HCT116 (cell line): Measurements from ENCODE around the gene RANBP1. TPM values are rescaled to one million over a fixed set of nuclear protein-coding genes. Genes with fewer than 3 reads are reported as not detected.
A peak's percentile ranks its signal among the peaks of the same experiment; 100 is the strongest.

Experiments used
- ATAC-seq: fragments of 200-7000 bp; cut with Tn5 transposase; 2 replicates; pipeline ENCODE4 v1.9.1; 2020; ENCODE audit warnings: mild to moderate bottlenecking, moderate library complexity
- BruUV-seq: library from RNA; stranded (reverse); fragments of 400-500 nt; replicated peaks from 2 replicates; lab custom pipeline; 2021; lab: Mats Ljungman, UMichigan
- CTCF ChIA-PET: fragments of 300-600 bp; sonication (Branson Sonifier 250); formaldehyde crosslinking; loops from one replicate; lab custom pipeline; 2021; ENCODE audit warnings: antibody characterized with exemption; lab: Charles Lee
- POLR2A ChIA-PET: fragments of 300-600, 350-600 bp; sonication (Branson Sonifier 250); formaldehyde crosslinking; loops from one replicate; lab custom pipeline; 2021; ENCODE audit warnings: antibody characterized with exemption; lab: Charles Lee
- RAD21 ChIA-PET, 2 experiments: fragments of 300-600 bp; sonication (Branson Sonifier 250); formaldehyde crosslinking; loops; one replicate each; lab custom pipeline; 2023; ENCODE audit warnings: low total read pairs in 2 of 2; ENCODE audit not compliant: uncharacterized antibody in 2 of 2, unreplicated experiment in 2 of 2, low non-redundant PET in 1 of 2; lab: Charles Lee
- DNase-seq: peaks from one replicate; pipeline ENCODE4 v3.0.0-alpha.2; 2010; ENCODE audit warnings: low read depth, low spot score
- H2AFZ ChIP-seq: fragments of 200-600 bp; shearing (Covaris generic), sonication (generic); 2 replicates; pipeline ENCODE4 v1.6.1; 2017; ENCODE audit warnings: low read depth, mixed run types, mixed read lengths, antibody characterized with exemption, low read length; ENCODE audit not compliant: poor library complexity, severe bottlenecking
- H3K27ac ChIP-seq: 2 replicates; pipeline ENCODE4 v1.5.1; 2012; ENCODE audit warnings: low read depth, low read length
- H3K27me3 ChIP-seq: fragments of 200-600 bp; sonication (generic); 2 replicates; pipeline ENCODE4 v1.6.1; 2016; ENCODE audit warnings: mixed run types, low read length, mixed read lengths; ENCODE audit not compliant: insufficient read depth
- H3K36me3 ChIP-seq, 2 experiments: fragments of 200-500 bp in 1 of 2; fragments of 200-600 bp in 1 of 2; sonication (Bioruptor generic) in 1 of 2; sonication (generic) in 1 of 2; 2 replicates each; pipeline versions ENCODE4 v1.5.1 to v1.6.1; 2014 to 2016; ENCODE audit warnings: low read length in 2 of 2, inconsistent platforms in 1 of 2, mixed read lengths in 1 of 2, mixed run types in 1 of 2; ENCODE audit not compliant: insufficient read depth in 2 of 2, control insufficient read depth in 1 of 2
- H3K4me1 ChIP-seq, 2 experiments: fragments of 200-600 bp in 1 of 2; sonication (generic) in 1 of 2; 2 replicates each; pipeline versions ENCODE4 v1.5.1 to v1.6.1; 2012 to 2017; ENCODE audit warnings: low read length in 2 of 2, inconsistent platforms in 1 of 2, mild to moderate bottlenecking in 1 of 2, mixed read lengths in 1 of 2, mixed run types in 1 of 2, moderate library complexity in 1 of 2; ENCODE audit not compliant: insufficient read depth in 2 of 2, control insufficient read depth in 1 of 2
- H3K4me2 ChIP-seq: fragments of 200-600 bp; sonication (generic); 2 replicates; pipeline ENCODE4 v1.6.1; 2017; ENCODE audit warnings: mixed run types, low read length, mixed read lengths
- H3K4me3 ChIP-seq, 2 experiments: fragments of 200-600 bp in 1 of 2; sonication (generic) in 1 of 2; replicated peaks in 1 of 2; 2 replicates each; pipeline ENCODE4 v1.5.1; 2011 to 2016; ENCODE audit warnings: low read length in 2 of 2, control low read depth in 1 of 2, low read depth in 1 of 2, mild to moderate bottlenecking in 1 of 2, mixed read lengths in 1 of 2, mixed run types in 1 of 2
- H3K79me2 ChIP-seq: fragments of 200-600 bp; sonication (generic); 2 replicates; pipeline ENCODE4 v1.6.1; 2017; ENCODE audit warnings: mild to moderate bottlenecking, mixed run types, low read length, moderate library complexity, mixed read lengths; ENCODE audit not compliant: insufficient read depth
- H3K9ac ChIP-seq: fragments of 200-600 bp; sonication (generic); 2 replicates; pipeline ENCODE4 v1.6.1; 2016; ENCODE audit warnings: low read length, mixed read lengths
- H3K9me2 ChIP-seq: fragments of 200-600 bp; sonication (generic), shearing (Covaris generic); 2 replicates; pipeline ENCODE4 v1.6.1; 2017; ENCODE audit warnings: mixed run types, mild to moderate bottlenecking, moderate library complexity; ENCODE audit not compliant: insufficient read depth
- H3K9me3 ChIP-seq, 2 experiments: fragments of 200-500 bp in 1 of 2; fragments of 200-600 bp in 1 of 2; sonication (Bioruptor generic) in 1 of 2; sonication (generic) in 1 of 2; 2 replicates each; pipeline ENCODE4 v1.6.1; 2014 to 2017; ENCODE audit warnings: low read length in 2 of 2, mixed read lengths in 2 of 2, inconsistent platforms in 1 of 2, low read depth in 1 of 2, mild to moderate bottlenecking in 1 of 2, mixed run types in 1 of 2, moderate library complexity in 1 of 2; ENCODE audit not compliant: control insufficient read depth in 1 of 2, insufficient read depth in 1 of 2
- H4K20me1 ChIP-seq: fragments of 200-600 bp; sonication (generic), shearing (Covaris generic); 2 replicates; pipeline ENCODE4 v1.6.1; 2017; ENCODE audit warnings: mixed run types, mild to moderate bottlenecking, moderate library complexity; ENCODE audit not compliant: insufficient read depth
- CEBPB ChIP-seq: IDR thresholded peaks from 2 replicates; pipeline ENCODE4 v1.6.1; 2012; ENCODE audit warnings: low read depth
- EGR1 ChIP-seq: IDR thresholded peaks from 2 replicates; pipeline ENCODE4 v1.6.1; 2012; ENCODE audit warnings: low read depth
- ELF1 ChIP-seq: IDR thresholded peaks from 2 replicates; pipeline ENCODE4 v1.6.1; 2012; ENCODE audit warnings: low read depth, borderline replicate concordance
- EZH2phosphoT487 ChIP-seq: fragments of 200-600 bp; IDR thresholded peaks from 2 replicates; pipeline ENCODE4 v1.6.1; 2018; ENCODE audit warnings: antibody characterized with exemption, borderline replicate concordance
- FOSL1 ChIP-seq: IDR thresholded peaks from 2 replicates; pipeline ENCODE4 v1.6.1; 2012; ENCODE audit warnings: low read depth
- JUND ChIP-seq: IDR thresholded peaks from 2 replicates; pipeline ENCODE4 v1.6.1; 2012
- POLR2A ChIP-seq: IDR thresholded peaks from 2 replicates; pipeline ENCODE4 v1.7.0; 2011; ENCODE audit warnings: borderline replicate concordance; ENCODE audit not compliant: insufficient read depth, insufficient read length; ENCODE audit errors: extremely low read depth
- RAD21 ChIP-seq: IDR thresholded peaks from 2 replicates; pipeline ENCODE4 v1.6.1; 2012; ENCODE audit warnings: low read depth, mild to moderate bottlenecking
- SIN3A ChIP-seq: IDR thresholded peaks from 2 replicates; pipeline ENCODE4 v1.6.1; 2012; ENCODE audit warnings: low read depth
- SP1 ChIP-seq: IDR thresholded peaks from 2 replicates; pipeline ENCODE4 v1.6.1; 2012; ENCODE audit warnings: low read depth
- SRF ChIP-seq: IDR thresholded peaks from 2 replicates; pipeline ENCODE4 v1.6.1; 2012; ENCODE audit warnings: low read depth
- TCF7L2 ChIP-seq: IDR thresholded peaks from 2 replicates; pipeline ENCODE4 v1.7.0; 2011; ENCODE audit warnings: borderline replicate concordance, inconsistent platforms; ENCODE audit not compliant: insufficient read depth, insufficient read length; ENCODE audit errors: extremely low read depth
- YY1 ChIP-seq: IDR thresholded peaks from 2 replicates; pipeline ENCODE4 v1.6.1; 2011; ENCODE audit warnings: low read length, low read depth, moderate library complexity, mild to moderate bottlenecking; ENCODE audit not compliant: insufficient replicate concordance; ENCODE audit errors: extremely low read depth
- ZNF274 ChIP-seq: fragments of 200-500 bp; sonication (Bioruptor generic); IDR thresholded peaks from 2 replicates; pipeline ENCODE4 v1.6.1; 2014; ENCODE audit warnings: mild to moderate bottlenecking, low read depth, low read length, inconsistent platforms
- intact Hi-C: fragments of 100-400 bp; cut with micrococcal nuclease; formaldehyde crosslinking; loops from 2 replicates; pipeline ENCODE4 v1.10.0; 2022
- total RNA-seq: library from RNA; stranded (reverse); gene quantifications from one replicate; pipeline ENCODE4 v1.2.1, GENCODE V29; 2021; ENCODE audit not compliant: unreplicated experiment
- TF ChIP-seq, protein P1 (sequence below): IDR thresholded peaks from 2 replicates; pipeline ENCODE4 v1.6.1; 2011; ENCODE audit warnings: mild to moderate bottlenecking, low read length, moderate library complexity; ENCODE audit not compliant: insufficient replicate concordance; ENCODE audit errors: extremely low read depth
- TF ChIP-seq, protein P2 (sequence below): IDR thresholded peaks from 2 replicates; pipeline ENCODE4 v1.6.1; 2012

RANBP1 gene
- total RNA-seq, 1 experiment from 2014 or later = 351 TPM

DNA sequence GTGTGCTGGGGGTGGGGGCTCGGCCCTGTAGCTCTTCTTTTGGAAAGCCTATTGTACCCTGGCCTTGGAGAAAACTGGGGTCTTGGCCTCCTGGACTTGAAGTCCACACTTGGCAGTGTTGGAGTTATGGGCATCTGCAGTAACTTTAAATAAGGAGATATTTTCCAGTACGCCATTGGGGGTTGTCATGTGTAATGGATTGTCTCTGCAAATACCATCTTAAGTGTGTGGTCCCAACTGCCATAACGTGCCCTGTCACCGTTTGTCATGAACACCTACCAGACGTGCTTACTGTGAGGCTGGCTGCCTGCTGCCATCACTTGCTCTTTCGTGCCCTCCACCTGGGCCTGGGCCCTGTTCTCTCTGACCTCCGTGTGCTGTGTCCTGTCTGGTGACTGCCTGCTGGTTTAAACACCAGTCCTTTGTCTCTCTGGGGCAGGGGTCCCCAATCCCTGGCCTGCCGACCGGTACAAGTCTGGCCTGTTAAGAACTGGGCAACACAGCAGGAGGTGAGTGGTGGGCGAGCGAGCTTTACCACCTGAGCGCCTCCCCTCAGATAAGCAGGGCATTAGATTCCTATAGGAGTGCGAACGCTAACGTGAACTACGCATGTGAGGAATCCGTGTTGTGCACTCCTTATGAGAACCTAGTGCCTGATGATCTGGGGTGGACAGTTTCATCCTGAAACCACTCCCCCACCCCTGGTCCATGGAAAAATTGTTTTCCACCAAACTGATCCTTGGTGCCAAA is 12.1 kb downstream of the RANBP1 start:
- peaks cover 10 to 22% of the 10 kb centered on the region in 2 experiments; a peak in 3 of 4 replicates for H3K4me1 ChIP-seq
- no peak for TF ChIP-seq FOSL1
- TF ChIP-seq JUND = no peak
- no peak for TF ChIP-seq EZH2phosphoT487
- TF ChIP-seq, protein P1, sequence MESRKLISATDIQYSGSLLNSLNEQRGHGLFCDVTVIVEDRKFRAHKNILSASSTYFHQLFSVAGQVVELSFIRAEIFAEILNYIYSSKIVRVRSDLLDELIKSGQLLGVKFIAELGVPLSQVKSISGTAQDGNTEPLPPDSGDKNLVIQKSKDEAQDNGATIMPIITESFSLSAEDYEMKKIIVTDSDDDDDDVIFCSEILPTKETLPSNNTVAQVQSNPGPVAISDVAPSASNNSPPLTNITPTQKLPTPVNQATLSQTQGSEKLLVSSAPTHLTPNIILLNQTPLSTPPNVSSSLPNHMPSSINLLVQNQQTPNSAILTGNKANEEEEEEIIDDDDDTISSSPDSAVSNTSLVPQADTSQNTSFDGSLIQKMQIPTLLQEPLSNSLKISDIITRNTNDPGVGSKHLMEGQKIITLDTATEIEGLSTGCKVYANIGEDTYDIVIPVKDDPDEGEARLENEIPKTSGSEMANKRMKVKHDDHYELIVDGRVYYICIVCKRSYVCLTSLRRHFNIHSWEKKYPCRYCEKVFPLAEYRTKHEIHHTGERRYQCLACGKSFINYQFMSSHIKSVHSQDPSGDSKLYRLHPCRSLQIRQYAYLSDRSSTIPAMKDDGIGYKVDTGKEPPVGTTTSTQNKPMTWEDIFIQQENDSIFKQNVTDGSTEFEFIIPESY = no peak
- TF ChIP-seq SP1 = no peak
- no peak for TF ChIP-seq TCF7L2
- TF ChIP-seq, all 23 proteins: peak for 0
- ATAC-seq = no peak
- RAD21 ChIA-PET = no interaction called here
- H2AFZ ChIP-seq = no peak overlapping the region
- H3K79me2 ChIP-seq = peaks cover 30% of the 10 kb centered on the region
- H3K9me2 ChIP-seq = no peaks in the 10 kb centered on the region
- peaks cover 19 to 34% of the 10 kb centered on the region in 2 experiments; a peak in 3 of 4 replicates for H3K36me3 ChIP-seq
- no peaks in the 10 kb centered on the region for H3K27me3 ChIP-seq
- no peak overlapping the region for H3K4me3 ChIP-seq
- no peaks in the 10 kb centered on the region for H4K20me1 ChIP-seq
- H3K4me2 ChIP-seq = no peak overlapping the region
- POLR2A ChIA-PET = no interaction called here
- H3K9me3 ChIP-seq = no peaks in the 10 kb centered on the region
- no TSS peak for BruUV-seq
- intact Hi-C loops = no loop called here
- DNase-seq = no peak
- H3K9ac ChIP-seq = no peak overlapping the region
- CTCF ChIA-PET = no interaction called here
- H3K27ac ChIP-seq = no peak overlapping the region

DNA sequence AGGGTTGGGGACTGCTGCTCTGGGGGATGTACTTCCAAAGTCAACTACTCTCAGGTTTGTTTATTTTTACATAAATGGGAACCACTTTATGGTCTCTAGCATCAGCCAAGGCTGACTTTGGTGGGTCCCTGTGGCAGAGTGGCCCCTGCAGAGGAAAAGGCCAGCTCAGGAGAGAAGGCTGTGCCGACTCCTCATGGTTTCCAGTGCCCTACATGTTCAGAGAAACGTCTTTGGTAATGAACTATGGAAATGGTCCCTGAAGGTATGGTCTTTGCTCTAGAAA is 12.7 kb downstream of the RANBP1 start:
- BruUV-seq = no TSS peak
- no peak for TF ChIP-seq SRF
- no peak for TF ChIP-seq CEBPB
- TF ChIP-seq, protein P2, sequence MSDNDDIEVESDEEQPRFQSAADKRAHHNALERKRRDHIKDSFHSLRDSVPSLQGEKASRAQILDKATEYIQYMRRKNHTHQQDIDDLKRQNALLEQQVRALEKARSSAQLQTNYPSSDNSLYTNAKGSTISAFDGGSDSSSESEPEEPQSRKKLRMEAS = no peak
- TF ChIP-seq ELF1 = no peak
- no peak for TF ChIP-seq SP1
- TF ChIP-seq EZH2phosphoT487 = no peak
- no peak for TF ChIP-seq YY1
- TF ChIP-seq, protein P1 = no peak
- TF ChIP-seq JUND = no peak
- TF ChIP-seq RAD21 = no peak
- TF ChIP-seq ZNF274 = no peak
- no peak for TF ChIP-seq SIN3A
- TF ChIP-seq POLR2A = no peak
- TF ChIP-seq EGR1 = no peak

More for the DNA sequence above, 12.7 kb downstream of the RANBP1 start:
- RAD21 ChIA-PET = no interaction called here
- CTCF ChIA-PET = interaction anchor here (1.2 to 1.3 kb wide), 2 partner anchors 158 to 397 kb away, joined by 3 to 5 read pairs; no protein-coding TSS in a partner anchor
- Histone ChIP-seq H3K9me2 (no peaks in the 10 kb centered on the region), H3K4me2 (no peak overlapping the region), H3K79me2 (peaks cover 31% of the 10 kb centered on the region), H3K9ac (no peak overlapping the region), H3K27me3 (no peaks in the 10 kb centered on the region), H2AFZ (no peak overlapping the region), H4K20me1 (no peaks in the 10 kb centered on the region), H3K4me1 (peaks cover 11 to 27% of the 10 kb centered on the region in 2 experiments; a peak in 3 of 4 replicates), H3K4me3 (no peak overlapping the region), H3K36me3 (peaks cover 15 to 31% of the 10 kb centered on the region in 2 experiments; a peak in 3 of 4 replicates), H3K27ac (0 out of 2 replicates have a peak overlapping the region, but pooled peaks have one; percentile 22), H3K9me3 (no peaks in the 10 kb centered on the region)
- intact Hi-C loops = no loop called here
- ATAC-seq = no peak
- no peak for DNase-seq
- POLR2A ChIA-PET = no interaction called here
